ENCODE results near the gene AP2M1. TPM values are rescaled to one million over a fixed set of nuclear protein-coding genes. Genes with fewer than 3 reads are reported as not detected.

The AP2M1 gene
- total RNA-seq, 1 experiment from 2014 or later = 907 TPM

DNA sequence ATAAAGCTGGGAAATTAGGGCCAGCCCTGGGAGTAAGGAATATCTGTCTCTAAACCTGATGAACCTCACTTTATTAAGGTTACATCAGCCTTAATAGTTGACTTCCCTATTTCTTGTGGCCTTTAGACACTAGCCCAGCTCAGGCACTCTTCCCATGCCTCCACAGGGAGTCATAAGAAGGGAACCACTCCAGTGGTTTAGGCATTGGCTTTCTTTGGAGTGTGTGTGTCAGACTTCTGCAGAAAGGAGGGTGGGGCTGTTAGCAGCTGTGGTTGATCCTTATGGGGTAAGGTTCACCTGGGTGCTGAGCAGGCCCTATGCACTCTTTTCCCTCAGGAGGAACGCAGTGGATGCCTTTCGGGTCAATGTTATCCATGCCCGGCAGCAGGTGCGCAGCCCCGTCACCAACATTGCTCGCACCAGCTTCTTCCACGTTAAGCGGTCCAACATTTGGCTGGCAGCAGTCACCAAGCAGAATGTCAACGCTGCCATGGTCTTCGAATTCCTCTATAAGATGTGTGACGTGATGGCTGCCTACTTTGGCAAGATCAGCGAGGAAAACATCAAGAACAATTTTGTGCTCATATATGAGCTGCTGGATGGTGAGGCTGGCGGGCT is 4.0 kb downstream of the AP2M1 start:
- no peak for DNase-seq (ENCODE audit: low read depth)

DNA sequence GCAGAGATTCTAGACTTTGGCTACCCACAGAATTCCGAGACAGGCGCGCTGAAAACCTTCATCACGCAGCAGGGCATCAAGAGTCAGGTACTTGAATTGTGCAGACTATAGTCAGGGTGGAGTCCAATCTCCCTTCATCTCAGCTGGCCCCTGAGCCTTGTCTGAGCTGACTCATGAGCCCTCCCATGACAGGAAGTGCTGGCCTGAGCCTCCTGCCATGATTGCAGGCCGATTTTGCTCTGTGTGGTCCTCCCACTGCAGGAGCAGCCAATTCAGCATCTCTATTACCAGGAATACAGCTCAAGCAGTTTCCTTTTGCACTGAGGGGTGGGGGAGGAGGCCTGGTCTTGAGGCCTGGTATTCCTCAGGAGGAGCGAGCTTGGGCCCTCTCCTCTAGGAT is 5.5 kb downstream of the AP2M1 start:
- DNase-seq (ENCODE audit: low read depth) = peak; percentile 83

- DNase-seq (ENCODE audit: low read depth) = no peak
These were observed 6.9 kb downstream of the AP2M1 start for GRCh38 chr3:184181596-184181995.

GRCh38 chr3:184183679-184184078 is 9.0 kb downstream of the AP2M1 start:
- no peak for DNase-seq (ENCODE audit: low read depth)

DNA sequence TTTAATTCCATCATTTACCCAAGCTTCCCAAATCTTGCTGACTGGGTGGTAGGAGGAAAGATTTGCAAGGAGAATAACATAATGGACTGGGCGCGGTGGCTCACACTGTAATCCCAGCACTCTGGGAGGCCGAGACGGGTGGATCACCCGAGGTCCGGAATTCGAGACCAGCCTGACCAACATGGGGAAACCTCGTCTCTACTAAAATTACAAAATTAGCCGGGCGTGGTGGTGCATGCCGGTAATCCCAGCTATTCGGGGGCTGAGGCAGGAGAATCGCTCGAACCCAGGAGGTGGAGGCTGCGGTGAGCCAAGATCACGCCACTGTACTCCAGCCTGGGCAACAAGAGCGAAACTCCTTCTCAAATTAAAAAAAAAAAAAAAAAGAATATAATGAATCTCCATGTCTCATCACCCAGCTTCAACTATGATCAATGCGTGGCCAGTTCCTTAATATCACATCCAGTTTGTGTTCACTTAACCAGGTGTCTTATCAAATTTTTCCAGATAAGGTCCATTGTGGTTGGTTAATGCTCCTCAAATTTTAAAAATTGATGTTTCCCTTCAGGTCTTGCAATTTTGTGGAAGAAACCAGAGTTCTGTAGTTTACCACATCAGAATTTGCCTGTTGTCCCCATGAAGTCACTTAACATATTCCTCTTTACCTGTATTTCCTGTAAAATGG is 10.0 kb downstream of the AP2M1 start:
- DNase-seq (ENCODE audit: low read depth) = no peak

DNA sequence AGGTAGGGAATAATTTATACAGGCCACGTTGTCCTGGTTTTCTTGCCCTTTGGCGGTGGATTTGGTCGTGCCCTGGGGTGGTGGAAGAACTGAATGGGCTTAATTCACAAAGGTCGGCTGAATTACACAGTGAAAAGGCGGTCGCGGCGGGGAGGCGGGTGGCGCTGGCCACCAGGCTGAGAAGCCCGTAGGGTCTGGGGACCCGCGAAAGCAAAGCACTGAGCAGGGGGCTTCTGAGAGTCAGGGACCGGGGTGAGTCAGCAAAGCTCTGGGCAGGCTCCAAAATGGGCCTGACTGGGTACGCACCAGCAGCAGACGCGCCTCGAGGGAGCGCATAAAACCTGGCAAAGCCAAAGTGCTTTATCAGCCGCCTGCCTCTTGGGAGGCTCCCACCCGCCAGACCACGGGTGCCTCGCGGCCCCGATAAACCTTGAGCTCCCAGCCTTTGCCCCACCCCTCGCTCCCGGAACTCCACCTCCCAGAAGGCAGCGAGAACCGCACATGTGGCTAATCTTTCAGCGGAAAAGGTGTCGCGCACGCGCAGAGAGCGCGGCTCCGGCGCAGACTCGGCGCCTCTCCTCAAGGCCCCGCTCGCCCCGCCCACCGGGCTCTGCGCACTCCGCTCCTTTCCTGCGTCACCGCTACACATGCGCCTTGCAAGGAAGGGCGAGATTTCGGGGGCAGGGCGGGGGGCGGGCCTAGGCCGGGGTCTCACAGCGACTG is 11.0 kb downstream of the AP2M1 start:
- DNase-seq (ENCODE audit: low read depth) = peak; percentile 100

DNA sequence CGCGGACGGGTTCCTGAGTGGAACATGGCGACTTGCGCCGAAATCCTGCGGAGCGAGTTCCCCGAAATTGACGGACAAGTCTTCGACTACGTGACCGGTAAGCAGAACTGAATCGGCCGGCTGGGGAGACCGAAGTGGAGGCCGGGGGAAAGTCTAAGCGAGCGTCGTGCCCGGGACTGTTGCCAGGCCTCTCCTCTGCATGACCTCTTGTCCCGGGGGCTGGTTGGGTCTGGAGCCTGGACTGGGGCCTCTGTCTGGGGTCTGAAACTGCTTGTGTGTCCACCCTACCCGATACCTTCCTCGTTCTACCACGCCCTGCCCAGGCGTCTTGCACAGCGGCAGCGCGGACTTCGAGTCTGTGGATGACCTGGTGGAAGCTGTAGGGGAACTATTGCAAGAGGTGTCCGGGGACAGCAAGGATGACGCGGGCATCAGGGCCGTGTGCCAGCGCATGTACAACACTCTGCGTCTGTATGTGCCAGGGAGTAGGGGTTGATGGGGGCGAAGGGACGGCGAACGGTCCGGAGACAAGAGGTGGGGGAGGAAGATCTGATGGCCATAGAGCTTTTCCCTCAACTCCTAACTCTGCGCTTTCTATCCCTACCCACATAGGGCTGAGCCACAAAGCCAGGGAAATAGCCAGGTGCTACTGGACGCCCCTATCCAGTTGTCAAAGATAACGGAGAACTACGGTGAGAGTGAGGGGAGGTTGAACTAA is 11.7 kb downstream of the AP2M1 start, which contains the start of gene ABCF3:
Gene ABCF3 (plus strand): TSS at position 16 of the 718 bp plus-strand sequence. CDS start 9 bp downstream, at position 25.
- no peak for DNase-seq (ENCODE audit: low read depth)

- no peak for DNase-seq (ENCODE audit: low read depth)
These were observed 12.2 kb downstream of the AP2M1 start for GRCh38 chr3:184186902-184187207.

DNA sequence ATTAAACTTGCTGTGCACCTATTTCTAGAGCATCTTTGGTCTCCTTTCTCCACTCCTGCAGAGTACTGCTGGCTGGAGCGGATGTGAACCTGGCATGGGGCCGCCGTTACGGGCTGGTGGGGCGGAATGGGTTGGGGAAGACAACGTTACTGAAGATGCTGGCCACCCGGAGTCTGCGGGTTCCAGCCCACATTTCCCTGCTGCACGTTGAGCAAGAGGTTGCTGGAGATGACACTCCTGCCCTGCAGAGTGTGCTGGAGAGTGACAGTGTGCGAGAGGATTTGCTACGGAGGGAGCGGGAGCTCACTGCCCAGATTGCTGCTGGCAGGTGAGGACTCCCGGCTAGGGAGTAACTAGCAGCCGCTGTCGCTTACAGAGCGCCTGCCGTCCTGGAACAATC is 13.4 kb downstream of the AP2M1 start:
- DNase-seq (ENCODE audit: low read depth) = no peak

DNA sequence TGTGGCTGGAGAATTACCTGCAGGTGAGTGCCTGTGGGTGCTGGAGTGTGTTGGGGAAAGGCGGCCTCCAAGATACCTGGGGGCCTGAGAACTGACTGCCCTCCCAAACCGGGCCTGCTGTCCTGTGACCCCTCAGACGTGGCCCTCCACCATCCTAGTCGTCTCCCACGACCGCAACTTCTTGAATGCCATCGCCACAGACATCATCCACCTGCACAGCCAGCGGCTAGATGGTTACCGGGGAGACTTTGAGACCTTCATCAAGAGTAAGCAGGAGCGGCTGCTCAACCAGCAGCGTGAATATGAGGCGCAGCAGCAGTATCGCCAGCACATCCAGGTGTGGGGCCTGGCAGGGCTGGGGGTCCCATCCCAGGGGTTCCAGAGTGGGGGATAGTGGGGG is 14.8 kb downstream of the AP2M1 start:
- DNase-seq (ENCODE audit: low read depth) = no peak

DNA sequence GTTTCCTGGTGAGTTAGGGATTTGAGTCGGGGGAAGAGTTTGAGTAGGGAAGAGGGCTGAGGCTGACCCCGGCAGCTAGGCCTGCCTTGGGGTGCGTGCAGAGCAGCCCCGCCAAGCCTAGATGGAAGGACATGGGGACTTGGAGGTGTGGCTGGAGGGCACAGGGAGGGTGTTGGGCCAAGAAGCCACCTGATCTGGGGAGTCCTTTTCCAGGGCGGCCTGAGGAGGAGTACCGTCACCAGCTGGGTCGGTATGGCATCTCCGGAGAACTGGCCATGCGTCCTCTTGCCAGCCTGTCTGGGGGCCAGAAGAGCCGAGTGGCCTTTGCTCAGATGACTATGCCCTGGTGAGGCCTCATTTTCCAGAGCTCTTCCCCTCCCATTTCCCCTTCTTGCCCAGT is 18.2 kb downstream of the AP2M1 start:
- no peak for DNase-seq (ENCODE audit: low read depth)

GRCh38 chr3:184193991-184194539 is 19.4 kb downstream of the AP2M1 start:
- DNase-seq (ENCODE audit: low read depth) = no peak

- DNase-seq (ENCODE audit: low read depth) = no peak
These were observed 21.9 kb downstream of the AP2M1 start for GRCh38 chr3:184196536-184196935.

GRCh38 chr3:184198509-184198908 is 23.9 kb downstream of the AP2M1 start:
- no peak for DNase-seq (ENCODE audit: low read depth)

DNA sequence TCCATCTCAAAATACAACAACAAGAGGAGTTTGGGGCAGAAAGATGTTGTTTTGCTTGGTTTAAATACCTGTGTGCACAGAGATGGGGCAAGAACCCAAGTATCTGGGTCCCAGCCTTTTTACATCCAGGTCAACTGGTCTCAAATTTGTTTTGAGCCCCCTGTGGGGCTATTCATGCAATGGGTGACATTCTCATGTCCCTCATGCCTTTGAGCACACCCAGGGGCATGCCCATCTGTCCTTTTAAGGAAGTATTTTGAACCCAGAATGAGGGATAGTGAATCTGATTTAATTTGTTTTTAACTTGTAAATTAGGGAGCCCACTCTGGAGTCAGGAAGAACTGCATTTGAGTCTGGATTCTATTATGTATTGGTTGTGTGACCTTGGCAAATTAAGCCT is 26.2 kb downstream of the AP2M1 start:
- no peak for DNase-seq (ENCODE audit: low read depth)

DNA sequence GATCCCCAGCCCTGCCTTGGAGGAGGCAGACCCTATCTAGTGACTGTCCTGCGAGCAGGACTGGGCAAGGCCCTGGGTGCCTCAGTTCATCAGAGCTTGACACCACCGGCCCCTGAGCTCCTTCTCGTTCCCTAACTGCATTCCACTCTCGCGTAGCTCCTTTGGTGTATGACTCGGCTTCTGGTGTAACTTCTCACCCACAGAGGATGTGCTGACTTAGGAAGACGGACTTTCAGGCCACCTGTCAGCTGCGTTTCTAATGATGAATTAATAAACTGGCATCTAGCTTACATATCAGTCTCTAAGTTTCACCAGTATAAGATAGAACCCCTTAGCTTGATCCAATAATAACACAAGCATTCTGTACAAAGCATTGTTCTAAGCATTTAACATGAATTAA is 28.9 kb downstream of the AP2M1 start:
- no peak for DNase-seq (ENCODE audit: low read depth)

- DNase-seq (ENCODE audit: low read depth) = no peak
These were observed 34.7 kb downstream of the AP2M1 start for GRCh38 chr3:184209146-184209923.

- DNase-seq (ENCODE audit: low read depth) = no peak
These were observed 36.6 kb downstream of the AP2M1 start for GRCh38 chr3:184211297-184211696.

DNA sequence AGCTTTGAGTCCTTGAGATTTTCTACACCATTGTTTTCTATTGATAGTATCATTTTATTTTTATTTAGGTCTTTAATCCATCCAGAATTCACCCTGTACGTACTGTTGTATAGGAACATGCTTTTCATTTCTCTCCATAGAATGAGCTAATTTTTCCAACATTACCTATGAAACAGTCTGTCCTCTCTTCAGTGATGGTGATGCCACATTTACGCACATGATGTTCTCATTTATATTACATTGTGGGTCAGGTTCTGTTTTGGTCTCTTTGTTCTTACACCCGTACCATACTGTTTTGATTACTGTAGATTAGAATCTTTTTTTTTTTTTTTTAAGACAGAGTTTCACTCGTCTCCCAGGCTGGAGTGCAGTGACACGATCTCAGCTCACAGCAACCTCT is 37.1 kb downstream of the AP2M1 start:
- DNase-seq (ENCODE audit: low read depth) = no peak

DNA sequence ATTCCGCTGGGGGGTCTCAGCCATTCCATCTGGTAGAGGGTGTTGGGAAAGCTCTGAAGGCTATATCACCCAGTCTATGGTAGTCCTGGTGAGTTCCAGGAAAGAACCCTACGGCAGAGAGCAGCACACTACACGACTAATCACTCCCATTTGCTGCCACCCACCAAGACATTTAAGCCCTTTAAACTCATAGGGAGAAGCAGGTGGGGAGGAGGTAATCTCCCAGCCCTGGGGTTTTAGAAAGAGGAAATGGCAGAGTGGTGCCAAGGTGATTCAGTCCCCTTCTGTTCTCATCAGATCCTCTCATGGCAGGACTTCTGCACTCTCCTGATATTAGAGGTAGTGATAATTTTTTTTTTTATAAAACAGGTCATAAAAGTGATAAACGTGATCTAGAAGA is 44.2 kb downstream of the AP2M1 start:
- no peak for DNase-seq (ENCODE audit: low read depth)

DNA sequence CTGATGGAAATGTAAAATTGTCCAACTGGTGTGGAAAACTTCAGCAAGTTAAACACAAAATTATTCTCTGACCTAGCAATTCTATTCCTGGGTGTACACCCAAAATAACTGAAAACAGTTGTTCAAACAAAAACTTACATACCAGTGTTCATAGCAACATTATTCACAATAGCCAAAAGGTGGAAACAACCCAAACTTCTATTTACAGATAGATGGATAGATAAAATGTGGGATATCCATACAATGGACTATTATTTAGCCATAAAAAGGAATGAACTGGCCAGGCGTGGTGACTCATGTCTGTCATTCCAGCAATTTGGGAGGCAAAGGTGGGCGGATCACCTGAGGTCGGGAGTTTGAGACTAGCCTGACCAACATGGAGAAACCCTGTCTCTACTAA is 47.9 kb downstream of the AP2M1 start:
- DNase-seq (ENCODE audit: low read depth) = no peak
